HEK293 (cell line): ENCODE data around the gene C22orf39.
A peak's percentile ranks its signal among the peaks of the same experiment; 100 is the strongest.

Experiments
- GLI2 ChIP-seq: fragments of 450-650 bp; formaldehyde crosslinking; IDR thresholded peaks from 2 replicates; pipeline ENCODE4; 2017; ENCODE audit warnings: missing biosample characterization, missing genetic modification characterization, low read depth, borderline replicate concordance
- KLF17 ChIP-seq: fragments of 450-650 bp; formaldehyde crosslinking; IDR thresholded peaks from 2 replicates; pipeline ENCODE4 v1.5.1; 2016; ENCODE audit warnings: missing biosample characterization, missing genetic modification characterization
- KLF8 ChIP-seq: fragments of 450-650 bp; formaldehyde crosslinking; IDR thresholded peaks from 2 replicates; pipeline ENCODE4 v1.5.1; 2016; ENCODE audit warnings: missing biosample characterization, missing genetic modification characterization
- KLF9 ChIP-seq: fragments of 450-650 bp; formaldehyde crosslinking; IDR thresholded peaks from 2 replicates; pipeline ENCODE4 v1.5.1; 2016; ENCODE audit warnings: missing biosample characterization, missing genetic modification characterization, low read depth
- SP7 ChIP-seq: fragments of 450-650 bp; formaldehyde crosslinking; IDR thresholded peaks from 2 replicates; pipeline ENCODE4 v1.5.1; 2016; ENCODE audit warnings: missing biosample characterization, missing genetic modification characterization
- TCF7L2 ChIP-seq: IDR thresholded peaks from 2 replicates; pipeline ENCODE4 v1.6.1; 2011; ENCODE audit warnings: low read depth, mild to moderate bottlenecking, inconsistent platforms, low read length, moderate library complexity, borderline replicate concordance
- ZEB2 ChIP-seq: fragments of 450-650 bp; formaldehyde crosslinking; IDR thresholded peaks from 2 replicates; pipeline ENCODE4 v1.5.1; 2016; ENCODE audit warnings: missing biosample characterization, missing genetic modification characterization
- ZFP37 ChIP-seq: fragments of 450-650 bp; formaldehyde crosslinking; IDR thresholded peaks from 2 replicates; pipeline ENCODE4 v1.5.1; 2016; ENCODE audit warnings: missing biosample characterization, missing genetic modification characterization
- ZNF174 ChIP-seq: fragments of 450-650 bp; formaldehyde crosslinking; IDR thresholded peaks from 2 replicates; pipeline ENCODE4 v1.5.0; 2017; ENCODE audit warnings: missing biosample characterization, mild to moderate bottlenecking, missing genetic modification characterization
- ZNF621 ChIP-seq: fragments of 450-650 bp; formaldehyde crosslinking; IDR thresholded peaks from 2 replicates; pipeline ENCODE4 v1.5.1; 2017; ENCODE audit warnings: missing biosample characterization, missing genetic modification characterization
- TF ChIP-seq, protein P1 (sequence below): fragments of 450-650 bp; formaldehyde crosslinking; conservative IDR thresholded peaks from 2 replicates; pipeline ENCODE4 v1.5.1; 2016; ENCODE audit warnings: low read depth, missing biosample characterization, missing genetic modification characterization
- TF ChIP-seq, protein P2 (sequence below): fragments of 450-650 bp; formaldehyde crosslinking; IDR thresholded peaks from 2 replicates; pipeline ENCODE4 v1.5.1; 2016; ENCODE audit warnings: missing biosample characterization, missing genetic modification characterization
- TF ChIP-seq, protein P3 (sequence below): fragments of 450-650 bp; formaldehyde crosslinking; IDR thresholded peaks from 2 replicates; pipeline ENCODE4 v1.5.1; 2016; ENCODE audit warnings: missing biosample characterization, missing genetic modification characterization
- TF ChIP-seq, protein P4 (sequence below): fragments of 450-650 bp; IDR thresholded peaks from 2 replicates; pipeline ENCODE4 v1.5.1; 2018; ENCODE audit warnings: missing biosample characterization, missing genetic modification characterization
- TF ChIP-seq, protein P5 (sequence below): fragments of 450-650 bp; formaldehyde crosslinking; IDR thresholded peaks from 2 replicates; pipeline ENCODE4 v1.5.1; 2016; ENCODE audit warnings: missing biosample characterization, missing genetic modification characterization

The C22orf39 gene

DNA sequence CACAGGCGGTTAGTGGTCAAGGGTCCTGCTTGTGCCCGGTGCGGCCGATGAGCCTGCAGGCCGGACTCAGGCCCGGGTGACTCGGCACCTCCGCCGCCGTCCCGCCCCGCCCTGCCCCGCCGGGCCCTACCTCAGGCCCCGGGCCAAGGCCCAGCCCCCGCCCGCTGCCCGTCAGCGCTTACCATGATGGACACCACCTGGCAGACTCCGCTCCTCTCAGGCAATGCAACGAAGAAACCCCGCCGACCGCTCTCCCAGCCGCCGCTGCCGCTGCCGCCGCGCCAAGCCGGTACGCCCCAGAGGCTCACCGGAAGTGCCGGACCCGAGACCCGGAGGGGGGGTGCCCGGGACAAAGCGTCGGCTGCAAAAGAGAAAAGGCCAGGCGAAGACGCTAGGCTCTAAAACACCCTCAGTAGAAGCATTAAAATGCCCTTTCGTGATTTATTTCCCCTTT, 31.4 kb upstream of the C22orf39 start, which contains the start of gene UFD1 (continued):
- TF ChIP-seq KLF8 (tag by site-specific recombination) (peak; percentile 88), GLI2 (tag by site-specific recombination) (no peak), ZNF621 (tag by site-specific recombination) (no peak), ZFP37 (no peak), KLF17 (0 out of 2 replicates have a peak, but pooled peaks have one; percentile 59), KLF9 (tag by site-specific recombination) (peak; percentile 46; the same call in 1 of the 2 replicates), SP7 (tag by site-specific recombination) (peak; percentile 66), ZNF174 (tag by site-specific recombination) (no peak), ZEB2 (tag by site-specific recombination) (peak; percentile 70), TCF7L2 (peak; percentile 37; the same call in 1 of the 2 replicates)
- TF ChIP-seq, protein P1, sequence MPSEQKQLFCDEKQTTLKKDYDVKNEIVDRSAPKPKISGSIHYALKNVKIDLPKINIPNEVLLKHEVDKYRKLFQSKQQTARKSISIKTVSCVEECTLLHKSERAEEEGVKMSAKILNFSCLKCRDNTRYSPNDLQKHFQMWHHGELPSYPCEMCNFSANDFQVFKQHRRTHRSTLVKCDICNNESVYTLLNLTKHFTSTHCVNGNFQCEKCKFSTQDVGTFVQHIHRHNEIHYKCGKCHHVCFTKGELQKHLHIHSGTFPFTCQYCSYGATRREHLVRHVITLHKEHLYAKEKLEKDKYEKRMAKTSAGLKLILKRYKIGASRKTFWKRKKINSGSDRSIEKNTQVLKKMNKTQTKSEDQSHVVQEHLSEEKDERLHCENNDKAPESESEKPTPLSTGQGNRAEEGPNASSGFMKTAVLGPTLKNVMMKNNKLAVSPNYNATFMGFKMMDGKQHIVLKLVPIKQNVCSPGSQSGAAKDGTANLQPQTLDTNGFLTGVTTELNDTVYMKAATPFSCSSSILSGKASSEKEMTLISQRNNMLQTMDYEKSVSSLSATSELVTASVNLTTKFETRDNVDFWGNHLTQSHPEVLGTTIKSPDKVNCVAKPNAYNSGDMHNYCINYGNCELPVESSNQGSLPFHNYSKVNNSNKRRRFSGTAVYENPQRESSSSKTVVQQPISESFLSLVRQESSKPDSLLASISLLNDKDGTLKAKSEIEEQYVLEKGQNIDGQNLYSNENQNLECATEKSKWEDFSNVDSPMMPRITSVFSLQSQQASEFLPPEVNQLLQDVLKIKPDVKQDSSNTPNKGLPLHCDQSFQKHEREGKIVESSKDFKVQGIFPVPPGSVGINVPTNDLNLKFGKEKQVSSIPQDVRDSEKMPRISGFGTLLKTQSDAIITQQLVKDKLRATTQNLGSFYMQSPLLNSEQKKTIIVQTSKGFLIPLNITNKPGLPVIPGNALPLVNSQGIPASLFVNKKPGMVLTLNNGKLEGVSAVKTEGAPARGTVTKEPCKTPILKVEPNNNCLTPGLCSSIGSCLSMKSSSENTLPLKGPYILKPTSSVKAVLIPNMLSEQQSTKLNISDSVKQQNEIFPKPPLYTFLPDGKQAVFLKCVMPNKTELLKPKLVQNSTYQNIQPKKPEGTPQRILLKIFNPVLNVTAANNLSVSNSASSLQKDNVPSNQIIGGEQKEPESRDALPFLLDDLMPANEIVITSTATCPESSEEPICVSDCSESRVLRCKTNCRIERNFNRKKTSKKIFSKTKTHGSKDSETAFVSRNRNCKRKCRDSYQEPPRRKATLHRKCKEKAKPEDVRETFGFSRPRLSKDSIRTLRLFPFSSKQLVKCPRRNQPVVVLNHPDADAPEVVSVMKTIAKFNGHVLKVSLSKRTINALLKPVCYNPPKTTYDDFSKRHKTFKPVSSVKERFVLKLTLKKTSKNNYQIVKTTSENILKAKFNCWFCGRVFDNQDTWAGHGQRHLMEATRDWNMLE (tag by site-specific recombination), result no peak; the same call in 1 of the 2 replicates
- TF ChIP-seq, protein P2, sequence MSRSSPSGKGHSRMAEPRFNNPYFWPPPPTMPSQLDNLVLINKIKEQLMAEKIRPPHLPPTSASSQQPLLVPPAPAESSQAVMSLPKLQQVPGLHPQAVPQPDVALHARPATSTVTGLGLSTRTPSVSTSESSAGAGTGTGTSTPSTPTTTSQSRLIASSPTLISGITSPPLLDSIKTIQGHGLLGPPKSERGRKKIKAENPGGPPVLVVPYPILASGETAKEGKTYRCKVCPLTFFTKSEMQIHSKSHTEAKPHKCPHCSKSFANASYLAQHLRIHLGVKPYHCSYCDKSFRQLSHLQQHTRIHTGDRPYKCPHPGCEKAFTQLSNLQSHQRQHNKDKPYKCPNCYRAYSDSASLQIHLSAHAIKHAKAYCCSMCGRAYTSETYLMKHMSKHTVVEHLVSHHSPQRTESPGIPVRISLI (tag by site-specific recombination), result no peak
- TF ChIP-seq, protein P3, sequence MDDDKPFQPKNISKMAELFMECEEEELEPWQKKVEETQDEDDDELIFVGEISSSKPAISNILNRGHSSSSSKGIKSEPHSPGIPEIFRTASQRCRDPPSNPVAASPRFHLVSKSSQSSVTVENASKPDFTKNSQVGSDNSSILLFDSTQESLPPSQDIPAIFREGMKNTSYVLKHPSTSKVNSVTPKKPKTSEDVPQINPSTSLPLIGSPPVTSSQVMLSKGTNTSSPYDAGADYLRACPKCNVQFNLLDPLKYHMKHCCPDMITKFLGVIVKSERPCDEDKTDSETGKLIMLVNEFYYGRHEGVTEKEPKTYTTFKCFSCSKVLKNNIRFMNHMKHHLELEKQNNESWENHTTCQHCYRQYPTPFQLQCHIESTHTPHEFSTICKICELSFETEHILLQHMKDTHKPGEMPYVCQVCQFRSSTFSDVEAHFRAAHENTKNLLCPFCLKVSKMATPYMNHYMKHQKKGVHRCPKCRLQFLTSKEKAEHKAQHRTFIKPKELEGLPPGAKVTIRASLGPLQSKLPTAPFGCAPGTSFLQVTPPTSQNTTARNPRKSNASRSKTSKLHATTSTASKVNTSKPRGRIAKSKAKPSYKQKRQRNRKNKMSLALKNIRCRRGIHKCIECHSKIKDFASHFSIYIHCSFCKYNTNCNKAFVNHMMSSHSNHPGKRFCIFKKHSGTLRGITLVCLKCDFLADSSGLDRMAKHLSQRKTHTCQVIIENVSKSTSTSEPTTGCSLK, result no peak
- TF ChIP-seq, protein P4, sequence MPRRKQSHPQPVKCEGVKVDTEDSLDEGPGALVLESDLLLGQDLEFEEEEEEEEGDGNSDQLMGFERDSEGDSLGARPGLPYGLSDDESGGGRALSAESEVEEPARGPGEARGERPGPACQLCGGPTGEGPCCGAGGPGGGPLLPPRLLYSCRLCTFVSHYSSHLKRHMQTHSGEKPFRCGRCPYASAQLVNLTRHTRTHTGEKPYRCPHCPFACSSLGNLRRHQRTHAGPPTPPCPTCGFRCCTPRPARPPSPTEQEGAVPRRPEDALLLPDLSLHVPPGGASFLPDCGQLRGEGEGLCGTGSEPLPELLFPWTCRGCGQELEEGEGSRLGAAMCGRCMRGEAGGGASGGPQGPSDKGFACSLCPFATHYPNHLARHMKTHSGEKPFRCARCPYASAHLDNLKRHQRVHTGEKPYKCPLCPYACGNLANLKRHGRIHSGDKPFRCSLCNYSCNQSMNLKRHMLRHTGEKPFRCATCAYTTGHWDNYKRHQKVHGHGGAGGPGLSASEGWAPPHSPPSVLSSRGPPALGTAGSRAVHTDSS (tag by site-specific recombination), result 0 out of 2 replicates have a peak, but pooled peaks have one; percentile 13
- TF ChIP-seq, protein P5, sequence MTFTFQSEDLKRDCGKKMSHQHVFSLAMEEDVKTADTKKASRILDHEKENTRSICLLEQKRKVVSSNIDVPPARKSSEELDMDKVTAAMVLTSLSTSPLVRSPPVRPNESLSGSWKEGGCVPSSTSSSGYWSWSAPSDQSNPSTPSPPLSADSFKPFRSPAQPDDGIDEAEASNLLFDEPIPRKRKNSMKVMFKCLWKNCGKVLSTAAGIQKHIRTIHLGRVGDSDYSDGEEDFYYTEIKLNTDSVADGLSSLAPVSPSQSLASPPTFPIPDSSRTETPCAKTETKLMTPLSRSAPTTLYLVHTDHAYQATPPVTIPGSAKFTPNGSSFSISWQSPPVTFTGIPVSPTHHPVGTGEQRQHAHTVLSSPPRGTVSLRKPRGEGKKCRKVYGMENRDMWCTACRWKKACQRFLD (tag by site-specific recombination), result 0 out of 2 replicates have a peak, but pooled peaks have one; percentile 32
- TF ChIP-seq, all 188 proteins: peak for 25
